SK-N-SH (cell line): ENCODE results near the gene LCN15. TPM values are rescaled to one million over a fixed set of nuclear protein-coding genes. Genes with fewer than 3 reads are reported as not detected.

Experiments used
- CTCF ChIA-PET: fragments of 300-600, 350-600 bp; formaldehyde crosslinking; extraction: SDS; loops from one replicate; lab custom pipeline; 2021; lab: Yijun Ruan, JAX
- POLR2A ChIA-PET: fragments of 350-600 bp; sonication (Branson Sonifier 250); formaldehyde crosslinking; extraction: SDS; loops from one replicate; lab custom pipeline; 2020; ENCODE audit warnings: antibody characterized with exemption, inconsistent platforms; lab: Yijun Ruan, JAX
- DNase-seq: peaks from one replicate; pipeline ENCODE4 v3.0.0; 2012
- H2AFZ ChIP-seq: fragments of 200-600 bp; sonication (generic); 2 replicates; pipeline ENCODE4 v1.8.1; 2016; ENCODE audit warnings: antibody characterized with exemption, mild to moderate bottlenecking, low read depth
- H3F3A ChIP-seq: fragments of 200-600 bp; sonication (generic); replicated peaks from 2 replicates; pipeline ENCODE3; 2016; ENCODE audit warnings: antibody characterized with exemption, mild to moderate bottlenecking; ENCODE audit not compliant: insufficient read depth
- H3K27ac ChIP-seq, 2 experiments: fragments of 200-500 bp in 1 of 2; fragments of 200-600 bp in 1 of 2; sonication (Bioruptor generic) in 1 of 2; sonication (generic), shearing (Covaris generic) in 1 of 2; 2 replicates each; pipeline versions ENCODE4 v1.5.1 to v1.6.1; 2014 to 2016; ENCODE audit warnings: low read depth in 2 of 2, inconsistent platforms in 1 of 2, low read length in 1 of 2, mild to moderate bottlenecking in 1 of 2, mixed read lengths in 1 of 2
- H3K27me3 ChIP-seq: fragments of 200-600 bp; sonication (generic), shearing (Covaris generic); 2 replicates; pipeline ENCODE4 v1.6.1; 2016; ENCODE audit warnings: mixed run types; ENCODE audit not compliant: insufficient read depth
- H3K36me3 ChIP-seq, 2 experiments: fragments of 200-500 bp in 1 of 2; fragments of 200-600 bp in 1 of 2; sonication (Bioruptor generic) in 1 of 2; sonication (generic) in 1 of 2; replicated peaks in 1 of 2; 2 replicates each; pipeline versions ENCODE3 to v1.5.1; 2014 to 2016; ENCODE audit warnings: low read length in 1 of 2, mild to moderate bottlenecking in 1 of 2; ENCODE audit not compliant: insufficient read depth in 2 of 2, control insufficient read depth in 1 of 2
- H3K4me1 ChIP-seq, 2 experiments: fragments of 200-500 bp in 1 of 2; fragments of 200-600 bp in 1 of 2; sonication (Bioruptor generic) in 1 of 2; sonication (generic), shearing (Covaris generic) in 1 of 2; 2 replicates each; pipeline versions ENCODE4 v1.5.1 to v1.6.1; 2014 to 2016; ENCODE audit warnings: low read depth in 1 of 2, low read length in 1 of 2, mixed run types in 1 of 2; ENCODE audit not compliant: insufficient read depth in 2 of 2, control insufficient read depth in 1 of 2
- H3K4me2 ChIP-seq: fragments of 200-600 bp; sonication (generic), shearing (Covaris generic); 2 replicates; pipeline ENCODE4 v1.6.1; 2017; ENCODE audit warnings: mixed run types
- H3K4me3 ChIP-seq, 2 experiments: fragments of 200-500 bp in 1 of 2; fragments of 200-600 bp in 1 of 2; sonication (Bioruptor generic) in 1 of 2; sonication (generic), shearing (Covaris generic) in 1 of 2; 2 replicates each; pipeline versions ENCODE4 v1.5.1 to v1.8.1; 2014 to 2016; ENCODE audit warnings: low read depth in 2 of 2, inconsistent platforms in 1 of 2, low read length in 1 of 2, mild to moderate bottlenecking in 1 of 2, mixed read lengths in 1 of 2, moderate library complexity in 1 of 2
- H3K79me2 ChIP-seq: fragments of 200-600 bp; sonication (generic); 2 replicates; pipeline ENCODE4 v1.8.1; 2017; ENCODE audit warnings: mild to moderate bottlenecking; ENCODE audit not compliant: insufficient read depth
- H3K9ac ChIP-seq: fragments of 200-600 bp; sonication (generic); 2 replicates; pipeline ENCODE4 v1.6.1; 2017; ENCODE audit warnings: mixed run types
- H3K9me2 ChIP-seq: fragments of 200-600 bp; sonication (generic); 2 replicates; pipeline ENCODE4 v1.6.1; 2017; ENCODE audit warnings: mixed run types
- H3K9me3 ChIP-seq: fragments of 200-600 bp; sonication (generic); 2 replicates; pipeline ENCODE4 v1.6.1; 2017; ENCODE audit warnings: mixed run types, mild to moderate bottlenecking, moderate library complexity
- H4K20me1 ChIP-seq: fragments of 200-600 bp; sonication (generic); 2 replicates; pipeline ENCODE4 v1.6.1; 2017; ENCODE audit warnings: mild to moderate bottlenecking, mixed run types; ENCODE audit not compliant: insufficient read depth
- ELF1 ChIP-seq: IDR thresholded peaks from 2 replicates; pipeline ENCODE4 v1.4.0; 2012
- EP300 ChIP-seq, 2 experiments: IDR thresholded peaks; 2 replicates each; pipeline versions ENCODE4 v1.4.0 to v1.6.1; 2012; ENCODE audit warnings: borderline replicate concordance in 1 of 2, low read depth in 1 of 2, low read length in 1 of 2
- FOSL2 ChIP-seq: IDR thresholded peaks from 2 replicates; pipeline ENCODE4 v1.4.0; 2012; ENCODE audit warnings: low read depth, mild to moderate bottlenecking, moderate library complexity, borderline replicate concordance
- GABPA ChIP-seq: IDR thresholded peaks from 2 replicates; pipeline ENCODE4 v1.4.0; 2012; ENCODE audit warnings: low read depth, mild to moderate bottlenecking
- JUND ChIP-seq: IDR thresholded peaks from 2 replicates; pipeline ENCODE4 v1.4.0; 2012
- MEF2A ChIP-seq: IDR thresholded peaks from 2 replicates; pipeline ENCODE4 v1.4.0; 2012; ENCODE audit warnings: low read depth, borderline replicate concordance
- NFIC ChIP-seq: IDR thresholded peaks from 2 replicates; pipeline ENCODE4 v1.4.0; 2012; ENCODE audit warnings: borderline replicate concordance
- NRF1 ChIP-seq: IDR thresholded peaks from 2 replicates; pipeline ENCODE4 v1.6.1; 2012; ENCODE audit warnings: low read depth, mild to moderate bottlenecking, low read length
- POLR2AphosphoS5 ChIP-seq: IDR thresholded peaks from 2 replicates; pipeline ENCODE4 v1.6.1; 2012; ENCODE audit warnings: low read depth, low read length
- RAD21 ChIP-seq: IDR thresholded peaks from 2 replicates; pipeline ENCODE4 v1.6.1; 2012; ENCODE audit warnings: mild to moderate bottlenecking, low read length
- RCOR1 ChIP-seq: fragments of 150-350 bp; IDR thresholded peaks from 2 replicates; pipeline ENCODE4 v1.6.1; 2017; ENCODE audit warnings: antibody characterized with exemption, low read length
- RXRA ChIP-seq: IDR thresholded peaks from 2 replicates; pipeline ENCODE4 v1.4.0; 2012; ENCODE audit warnings: low read depth, mild to moderate bottlenecking, borderline replicate concordance
- SMC3 ChIP-seq: IDR thresholded peaks from 2 replicates; pipeline ENCODE4 v1.6.1; 2012; ENCODE audit warnings: low read depth, low read length, improper control_type of control experiment
- TAF1 ChIP-seq: IDR thresholded peaks from 2 replicates; pipeline ENCODE4 v1.6.1; 2012; ENCODE audit warnings: low read depth, mild to moderate bottlenecking, low read length, moderate library complexity, borderline replicate concordance
- TCF12 ChIP-seq: IDR thresholded peaks from 2 replicates; pipeline ENCODE4 v1.4.0; 2012
- TEAD4 ChIP-seq: IDR thresholded peaks from 2 replicates; pipeline ENCODE4 v1.4.0; 2012; ENCODE audit warnings: mild to moderate bottlenecking, borderline replicate concordance; ENCODE audit not compliant: insufficient read depth
- YY1 ChIP-seq: IDR thresholded peaks from 2 replicates; pipeline ENCODE4 v1.4.0; 2012; ENCODE audit warnings: low read depth, mild to moderate bottlenecking
- WGBS: methylation state at CpG from one replicate; pipeline ENCODE4 v1.1.6; 2017; ENCODE audit warnings: low lambda C conversion rate; 5-methylcytosine and 5-hydroxymethylcytosine counted together
- polyA plus RNA-seq, 3 experiments: library from polyadenylated mRNA; depleted of rRNA; stranded (reverse); fragments of >200 nt; gene quantifications; 2 replicates each; pipeline ENCODE4 v1.2.3, GENCODE V29; 2012
- TF ChIP-seq, protein P1 (sequence below): fragments of 150-350 bp; IDR thresholded peaks from 2 replicates; pipeline ENCODE4 v1.6.1; 2017; ENCODE audit warnings: antibody characterized with exemption, low read length, low read depth, borderline replicate concordance
- TF ChIP-seq, protein P2 (sequence below): fragments of 150-350 bp; IDR thresholded peaks from 2 replicates; pipeline ENCODE4 v1.6.1; 2016; ENCODE audit warnings: mild to moderate bottlenecking, low read depth, low read length
- TF ChIP-seq, protein P3 (sequence below): IDR thresholded peaks from 2 replicates; pipeline ENCODE4 v1.4.0; 2012; ENCODE audit warnings: low read depth, borderline replicate concordance
- TF ChIP-seq, protein P4 (sequence below): IDR thresholded peaks from 2 replicates; pipeline ENCODE4 v1.6.1; 2012; ENCODE audit warnings: mild to moderate bottlenecking, low read depth, low read length, moderate library complexity
- TF ChIP-seq, protein P5 (sequence below): fragments of 200-600 bp; sonication (generic); IDR thresholded peaks from 2 replicates; pipeline ENCODE4 v1.6.1; 2017; ENCODE audit warnings: antibody characterized with exemption, mild to moderate bottlenecking, moderate library complexity
- TF ChIP-seq, protein P6 (sequence below): IDR thresholded peaks from 2 replicates; pipeline ENCODE4 v1.4.0; 2012; ENCODE audit warnings: low read depth, borderline replicate concordance

Gene LCN15
- polyA plus RNA-seq, 1 of the 3 experiments (the other 2 are of a cell fraction), result 0.08 TPM

DNA sequence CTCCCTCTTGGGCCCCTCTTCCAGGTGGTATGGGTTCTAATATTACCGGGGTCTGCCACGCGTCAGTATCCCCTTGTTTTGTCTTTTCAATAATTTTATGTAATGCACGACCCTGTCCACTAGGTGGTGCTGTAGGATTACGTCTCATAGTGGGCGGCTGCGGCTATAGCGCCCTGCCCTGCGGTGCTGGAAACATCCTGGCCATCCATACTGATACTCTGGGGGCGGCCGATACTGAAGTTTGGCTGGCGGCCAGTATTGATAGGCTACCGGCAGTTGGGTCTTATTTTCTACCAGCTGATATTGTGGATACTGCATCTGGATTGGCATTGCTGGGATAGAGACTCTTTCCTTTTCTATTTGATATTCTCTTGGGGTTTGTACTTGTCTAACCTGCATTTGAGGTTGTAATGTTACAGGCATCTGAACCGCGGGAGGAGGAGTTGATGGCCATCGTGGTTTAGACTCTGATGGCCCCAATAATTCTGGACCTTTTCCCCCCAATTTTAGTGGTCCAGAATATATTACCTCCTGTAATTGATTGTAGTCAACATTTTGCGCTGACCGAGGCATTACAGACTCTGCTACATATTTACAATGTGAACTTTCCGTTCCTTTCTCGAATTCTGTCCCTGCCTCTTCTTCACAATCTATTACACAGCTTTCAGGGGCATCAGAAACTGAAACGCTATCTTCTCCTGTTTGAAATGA lies 23.5 kb upstream of the LCN15 start:
- CTCF ChIA-PET, result interaction anchor here (0.6 to 3.9 kb wide), 35 partner anchors 12 to 280 kb away, joined by 3 to 57 read pairs (median 5); partner anchors contain the start of genes AJM1, C8G, CLIC3 and FBXW5
- peak; percentile 77 for DNase-seq
- 18% methylated on average over 20 of the region's 21 CpGs for WGBS
- TF ChIP-seq, protein P1, sequence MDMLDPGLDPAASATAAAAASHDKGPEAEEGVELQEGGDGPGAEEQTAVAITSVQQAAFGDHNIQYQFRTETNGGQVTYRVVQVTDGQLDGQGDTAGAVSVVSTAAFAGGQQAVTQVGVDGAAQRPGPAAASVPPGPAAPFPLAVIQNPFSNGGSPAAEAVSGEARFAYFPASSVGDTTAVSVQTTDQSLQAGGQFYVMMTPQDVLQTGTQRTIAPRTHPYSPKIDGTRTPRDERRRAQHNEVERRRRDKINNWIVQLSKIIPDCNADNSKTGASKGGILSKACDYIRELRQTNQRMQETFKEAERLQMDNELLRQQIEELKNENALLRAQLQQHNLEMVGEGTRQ, result no peak
- TF ChIP-seq TAF1, result no peak
- no peak for TF ChIP-seq EP300 (IDR thresholded peaks at IDR 0.05; ENCODE audit: borderline replicate concordance in 1 of 2, low read depth in 1 of 2, low read length in 1 of 2)
- TF ChIP-seq YY1, result no peak
- peak; percentile 64 for TF ChIP-seq SMC3
- no peak for TF ChIP-seq NRF1
- no peak for TF ChIP-seq ELF1
- no peak for TF ChIP-seq RCOR1
- TF ChIP-seq JUND, result no peak
- TF ChIP-seq, protein P2, sequence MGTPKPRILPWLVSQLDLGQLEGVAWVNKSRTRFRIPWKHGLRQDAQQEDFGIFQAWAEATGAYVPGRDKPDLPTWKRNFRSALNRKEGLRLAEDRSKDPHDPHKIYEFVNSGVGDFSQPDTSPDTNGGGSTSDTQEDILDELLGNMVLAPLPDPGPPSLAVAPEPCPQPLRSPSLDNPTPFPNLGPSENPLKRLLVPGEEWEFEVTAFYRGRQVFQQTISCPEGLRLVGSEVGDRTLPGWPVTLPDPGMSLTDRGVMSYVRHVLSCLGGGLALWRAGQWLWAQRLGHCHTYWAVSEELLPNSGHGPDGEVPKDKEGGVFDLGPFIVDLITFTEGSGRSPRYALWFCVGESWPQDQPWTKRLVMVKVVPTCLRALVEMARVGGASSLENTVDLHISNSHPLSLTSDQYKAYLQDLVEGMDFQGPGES, result no peak
- no peak for TF ChIP-seq RXRA
- no peak for TF ChIP-seq GABPA
- TF ChIP-seq TEAD4, result no peak
- TF ChIP-seq, protein P3, sequence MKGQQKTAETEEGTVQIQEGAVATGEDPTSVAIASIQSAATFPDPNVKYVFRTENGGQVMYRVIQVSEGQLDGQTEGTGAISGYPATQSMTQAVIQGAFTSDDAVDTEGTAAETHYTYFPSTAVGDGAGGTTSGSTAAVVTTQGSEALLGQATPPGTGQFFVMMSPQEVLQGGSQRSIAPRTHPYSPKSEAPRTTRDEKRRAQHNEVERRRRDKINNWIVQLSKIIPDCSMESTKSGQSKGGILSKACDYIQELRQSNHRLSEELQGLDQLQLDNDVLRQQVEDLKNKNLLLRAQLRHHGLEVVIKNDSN, result no peak
- TF ChIP-seq, protein P4, sequence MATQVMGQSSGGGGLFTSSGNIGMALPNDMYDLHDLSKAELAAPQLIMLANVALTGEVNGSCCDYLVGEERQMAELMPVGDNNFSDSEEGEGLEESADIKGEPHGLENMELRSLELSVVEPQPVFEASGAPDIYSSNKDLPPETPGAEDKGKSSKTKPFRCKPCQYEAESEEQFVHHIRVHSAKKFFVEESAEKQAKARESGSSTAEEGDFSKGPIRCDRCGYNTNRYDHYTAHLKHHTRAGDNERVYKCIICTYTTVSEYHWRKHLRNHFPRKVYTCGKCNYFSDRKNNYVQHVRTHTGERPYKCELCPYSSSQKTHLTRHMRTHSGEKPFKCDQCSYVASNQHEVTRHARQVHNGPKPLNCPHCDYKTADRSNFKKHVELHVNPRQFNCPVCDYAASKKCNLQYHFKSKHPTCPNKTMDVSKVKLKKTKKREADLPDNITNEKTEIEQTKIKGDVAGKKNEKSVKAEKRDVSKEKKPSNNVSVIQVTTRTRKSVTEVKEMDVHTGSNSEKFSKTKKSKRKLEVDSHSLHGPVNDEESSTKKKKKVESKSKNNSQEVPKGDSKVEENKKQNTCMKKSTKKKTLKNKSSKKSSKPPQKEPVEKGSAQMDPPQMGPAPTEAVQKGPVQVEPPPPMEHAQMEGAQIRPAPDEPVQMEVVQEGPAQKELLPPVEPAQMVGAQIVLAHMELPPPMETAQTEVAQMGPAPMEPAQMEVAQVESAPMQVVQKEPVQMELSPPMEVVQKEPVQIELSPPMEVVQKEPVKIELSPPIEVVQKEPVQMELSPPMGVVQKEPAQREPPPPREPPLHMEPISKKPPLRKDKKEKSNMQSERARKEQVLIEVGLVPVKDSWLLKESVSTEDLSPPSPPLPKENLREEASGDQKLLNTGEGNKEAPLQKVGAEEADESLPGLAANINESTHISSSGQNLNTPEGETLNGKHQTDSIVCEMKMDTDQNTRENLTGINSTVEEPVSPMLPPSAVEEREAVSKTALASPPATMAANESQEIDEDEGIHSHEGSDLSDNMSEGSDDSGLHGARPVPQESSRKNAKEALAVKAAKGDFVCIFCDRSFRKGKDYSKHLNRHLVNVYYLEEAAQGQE, result no peak
- TF ChIP-seq RAD21, result peak; percentile 90
- TF ChIP-seq FOSL2, result no peak
- TF ChIP-seq TCF12, result no peak
- TF ChIP-seq, protein P5, sequence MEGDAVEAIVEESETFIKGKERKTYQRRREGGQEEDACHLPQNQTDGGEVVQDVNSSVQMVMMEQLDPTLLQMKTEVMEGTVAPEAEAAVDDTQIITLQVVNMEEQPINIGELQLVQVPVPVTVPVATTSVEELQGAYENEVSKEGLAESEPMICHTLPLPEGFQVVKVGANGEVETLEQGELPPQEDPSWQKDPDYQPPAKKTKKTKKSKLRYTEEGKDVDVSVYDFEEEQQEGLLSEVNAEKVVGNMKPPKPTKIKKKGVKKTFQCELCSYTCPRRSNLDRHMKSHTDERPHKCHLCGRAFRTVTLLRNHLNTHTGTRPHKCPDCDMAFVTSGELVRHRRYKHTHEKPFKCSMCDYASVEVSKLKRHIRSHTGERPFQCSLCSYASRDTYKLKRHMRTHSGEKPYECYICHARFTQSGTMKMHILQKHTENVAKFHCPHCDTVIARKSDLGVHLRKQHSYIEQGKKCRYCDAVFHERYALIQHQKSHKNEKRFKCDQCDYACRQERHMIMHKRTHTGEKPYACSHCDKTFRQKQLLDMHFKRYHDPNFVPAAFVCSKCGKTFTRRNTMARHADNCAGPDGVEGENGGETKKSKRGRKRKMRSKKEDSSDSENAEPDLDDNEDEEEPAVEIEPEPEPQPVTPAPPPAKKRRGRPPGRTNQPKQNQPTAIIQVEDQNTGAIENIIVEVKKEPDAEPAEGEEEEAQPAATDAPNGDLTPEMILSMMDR, result peak; percentile 82
- TF ChIP-seq NFIC, result no peak
- TF ChIP-seq POLR2AphosphoS5, result no peak
- TF ChIP-seq, protein P6, sequence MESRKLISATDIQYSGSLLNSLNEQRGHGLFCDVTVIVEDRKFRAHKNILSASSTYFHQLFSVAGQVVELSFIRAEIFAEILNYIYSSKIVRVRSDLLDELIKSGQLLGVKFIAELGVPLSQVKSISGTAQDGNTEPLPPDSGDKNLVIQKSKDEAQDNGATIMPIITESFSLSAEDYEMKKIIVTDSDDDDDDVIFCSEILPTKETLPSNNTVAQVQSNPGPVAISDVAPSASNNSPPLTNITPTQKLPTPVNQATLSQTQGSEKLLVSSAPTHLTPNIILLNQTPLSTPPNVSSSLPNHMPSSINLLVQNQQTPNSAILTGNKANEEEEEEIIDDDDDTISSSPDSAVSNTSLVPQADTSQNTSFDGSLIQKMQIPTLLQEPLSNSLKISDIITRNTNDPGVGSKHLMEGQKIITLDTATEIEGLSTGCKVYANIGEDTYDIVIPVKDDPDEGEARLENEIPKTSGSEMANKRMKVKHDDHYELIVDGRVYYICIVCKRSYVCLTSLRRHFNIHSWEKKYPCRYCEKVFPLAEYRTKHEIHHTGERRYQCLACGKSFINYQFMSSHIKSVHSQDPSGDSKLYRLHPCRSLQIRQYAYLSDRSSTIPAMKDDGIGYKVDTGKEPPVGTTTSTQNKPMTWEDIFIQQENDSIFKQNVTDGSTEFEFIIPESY, result no peak
- no peak for TF ChIP-seq MEF2A

More for the DNA sequence above, 23.5 kb upstream of the LCN15 start:
- H3K36me3 ChIP-seq, result peaks cover 0 to 3% of the 10 kb centered on the region in 2 experiments
- no peaks in the 10 kb centered on the region for H3K9me2 ChIP-seq
- peaks cover 11% of the 10 kb centered on the region for H3K79me2 ChIP-seq
- H3K4me1 ChIP-seq, result peaks cover 7 to 21% of the 10 kb centered on the region in 2 experiments
- H3K27me3 ChIP-seq, result no peaks in the 10 kb centered on the region
- H3K4me3 ChIP-seq, result peak overlapping the region; percentile 9 to 14; a peak in 2 of 4 replicates
- H3K27ac ChIP-seq, result no peak overlapping the region
- H3K4me2 ChIP-seq, result peak overlapping the region; percentile 32; the same call in 1 of the 2 replicates
- no peak overlapping the region for H3K9ac ChIP-seq
- H4K20me1 ChIP-seq, result peaks cover 5% of the 10 kb centered on the region; the same call in 1 of the 2 replicates
- POLR2A ChIA-PET, result no interaction called here
- peaks cover 12% of the 10 kb centered on the region for H3F3A ChIP-seq
- H2AFZ ChIP-seq, result 0 out of 2 replicates have a peak overlapping the region, but pooled peaks have one; percentile 54
- no peaks in the 10 kb centered on the region for H3K9me3 ChIP-seq
